Common myeloid progenitor, CD34-positive (primary cell): ENCODE results near the gene CTSE.

Source experiments
- CTCF ChIA-PET: fragments of 350-600 bp; sonication (Branson Sonifier 250); formaldehyde crosslinking; loops from one replicate; lab custom pipeline; 2021; ENCODE audit warnings: antibody characterized with exemption; lab: Charles Lee
- POLR2A ChIA-PET: fragments of 350-600 bp; sonication (Branson Sonifier 250); formaldehyde crosslinking; loops from one replicate; lab custom pipeline; 2021; ENCODE audit warnings: antibody characterized with exemption; lab: Charles Lee
- DNase-seq, 3 donors: peaks; one replicate each; pipeline versions ENCODE4 v3.0.0 to v3.0.0-alpha.2; 2013
- H3K27ac ChIP-seq, 2 experiments: 1 replicate in 1 of 2; 2 replicates in 1 of 2; pipeline ENCODE4 v1.7.0; 2013; ENCODE audit warnings: inconsistent platforms in 2 of 2, low read length in 2 of 2, mild to moderate bottlenecking in 2 of 2, low read depth in 1 of 2, moderate library complexity in 1 of 2; ENCODE audit not compliant: severe bottlenecking in 2 of 2, insufficient read depth in 1 of 2, poor library complexity in 1 of 2
- H3K27me3 ChIP-seq, 5 experiments: replicated peaks in 2 of 5; 1 replicate in 3 of 5; 2 replicates in 2 of 5; pipeline versions ENCODE4 v1.6.1 to v1.7.0; 2013; ENCODE audit warnings: low read length in 4 of 5, mild to moderate bottlenecking in 2 of 5, moderate library complexity in 2 of 5, inconsistent platforms in 1 of 5; ENCODE audit not compliant: insufficient read depth in 5 of 5, control insufficient read depth in 4 of 5
- H3K36me3 ChIP-seq, 4 experiments: 1 replicate in 2 of 4; 2 replicates in 2 of 4; pipeline versions ENCODE4 v1.6.1 to v1.7.0; 2013; ENCODE audit warnings: low read length in 3 of 4, control low read depth in 1 of 4, mild to moderate bottlenecking in 1 of 4; ENCODE audit not compliant: control insufficient read depth in 4 of 4, insufficient read depth in 4 of 4
- H3K4me1 ChIP-seq, 4 experiments: 1 replicate in 3 of 4; 2 replicates in 1 of 4; pipeline versions ENCODE4 v1.6.1 to v1.7.1; 2013; ENCODE audit warnings: low read length in 3 of 4, mild to moderate bottlenecking in 3 of 4, control low read depth in 1 of 4, inconsistent platforms in 1 of 4, moderate library complexity in 1 of 4; ENCODE audit not compliant: control insufficient read depth in 4 of 4, insufficient read depth in 4 of 4; ENCODE audit errors: control extremely low read depth in 1 of 4
- H3K4me3 ChIP-seq, 7 experiments: 1 replicate in 4 of 7; 2 replicates in 3 of 7; pipeline versions ENCODE4 v1.5.1 to v1.7.0; 2013; ENCODE audit warnings: mild to moderate bottlenecking in 7 of 7, low read length in 6 of 7, moderate library complexity in 6 of 7, inconsistent platforms in 2 of 7, low read depth in 2 of 7, control low read depth in 1 of 7; ENCODE audit not compliant: insufficient read depth in 4 of 7, control insufficient read depth in 1 of 7; ENCODE audit errors: extremely low read depth in 1 of 7
- H3K9me3 ChIP-seq, 5 experiments: 1 replicate in 4 of 5; 2 replicates in 1 of 5; pipeline versions ENCODE4 v1.6.1 to v1.7.1; 2013; ENCODE audit warnings: low read length in 4 of 5, mild to moderate bottlenecking in 2 of 5, inconsistent platforms in 1 of 5, low read depth in 1 of 5, moderate library complexity in 1 of 5; ENCODE audit not compliant: control insufficient read depth in 4 of 5, insufficient read depth in 2 of 5; ENCODE audit errors: control extremely low read depth in 1 of 5
- WGBS: methylation state at CpG from one replicate; pipeline ENCODE4 v1.1.5; 2013; ENCODE audit not compliant: insufficient coverage; 5-methylcytosine and 5-hydroxymethylcytosine counted together

Gene CTSE

GRCh38 chr1:206040328-206040727 is 16.6 kb upstream of the CTSE start:
- Histone ChIP-seq H3K4me1 (peaks cover 12 to 41% (median 40%) of the 10 kb centered on the region in 4 experiments), H3K27ac (no peak overlapping the region), H3K4me3 (peak overlapping the region in 1 of 7 experiments; percentile 45), H3K9me3 (no peaks in the 10 kb centered on the region), H3K27me3 (no peaks in the 10 kb centered on the region), H3K36me3 (peaks cover 0 to 9% (median 2%) of the 10 kb centered on the region in 4 experiments)
- no peak for DNase-seq
- WGBS = 94% methylated on average over 2 of the region's 5 CpGs
- CTCF ChIA-PET = interaction anchor here (0.9 to 2.4 kb wide), 3 partner anchors 10 to 65 kb away, joined by 3 to 6 read pairs (median 3); no protein-coding TSS in a partner anchor
- POLR2A ChIA-PET = no interaction called here

GRCh38 chr1:206039046-206039973 is 15.6 kb upstream of the CTSE start:
- POLR2A ChIA-PET = interaction anchor here (0.6 kb wide), 1 partner anchor 59 kb away, joined by 3 read pairs; no protein-coding TSS in a partner anchor
- 29% methylated on average over 2 of the region's 7 CpGs for WGBS

GRCh38 chr1:206037581-206037980 is 13.9 kb upstream of the CTSE start:
- ChIA-PET POLR2A (no interaction called here), CTCF (interaction anchor here (1.0 to 2.5 kb wide), 7 partner anchors 9 to 72 kb away, joined by 3 to 6 read pairs (median 3); no protein-coding TSS in a partner anchor)
- Histone ChIP-seq H3K27ac (peak overlapping the region in 1 of 2 experiments; percentile 55), H3K4me1 (peaks cover 18 to 56% (median 53%) of the 10 kb centered on the region in 4 experiments), H3K4me3 (peak overlapping the region in 4 of 7 experiments; percentile 29 to 59 (median 52)), H3K27me3 (no peaks in the 10 kb centered on the region), H3K36me3 (peaks cover 0 to 5% (median 0%) of the 10 kb centered on the region in 4 experiments), H3K9me3 (no peaks in the 10 kb centered on the region)
- DNase-seq = no peak
- 85% methylated on average over 7 of the region's 9 CpGs for WGBS

More at GRCh38 chr1:206039046-206039973, 15.6 kb upstream of the CTSE start:
- CTCF ChIA-PET = interaction anchor here (0.7 to 2.5 kb wide), 5 partner anchors 9 to 66 kb away, joined by 3 to 6 read pairs (median 3); no protein-coding TSS in a partner anchor
- Histone ChIP-seq H3K27me3 (no peaks in the 10 kb centered on the region), H3K4me1 (peaks cover 17 to 51% (median 48%) of the 10 kb centered on the region in 4 experiments), H3K4me3 (peak overlapping the region in 2 of 7 experiments; percentile 4 to 45), H3K27ac (peak overlapping the region in 1 of 2 experiments; percentile 5), H3K36me3 (peaks cover 0 to 9% (median 2%) of the 10 kb centered on the region in 4 experiments), H3K9me3 (no peaks in the 10 kb centered on the region)
- no peak for DNase-seq

- Histone ChIP-seq H3K27ac (peak overlapping the region; percentile 27 to 55), H3K4me3 (peak overlapping the region in 5 of 7 experiments; percentile 29 to 74 (median 36)), H3K36me3 (peaks cover 0 to 5% (median 0%) of the 10 kb centered on the region in 4 experiments), H3K4me1 (peaks cover 21 to 64% (median 59%) of the 10 kb centered on the region in 4 experiments), H3K27me3 (no peaks in the 10 kb centered on the region), H3K9me3 (no peaks in the 10 kb centered on the region)
- peak in 1 of 3 donors; percentile 35 for DNase-seq
- 10% methylated on average over 2 of the region's 2 CpGs for WGBS
- ChIA-PET POLR2A (no interaction called here), CTCF (interaction anchor here (0.9 to 2.5 kb wide), 10 partner anchors 9 to 78 kb away, joined by 3 to 7 read pairs (median 3); no protein-coding TSS in a partner anchor)
Measured at GRCh38 chr1:206036663-206037455, 13.2 kb upstream of the CTSE start.

- Histone ChIP-seq H3K4me1 (peaks cover 21 to 82% (median 66%) of the 10 kb centered on the region in 4 experiments), H3K27me3 (no peaks in the 10 kb centered on the region), H3K4me3 (peak overlapping the region; percentile 47 to 76 (median 72)), H3K36me3 (no peaks in the 10 kb centered on the region), H3K27ac (peak overlapping the region; percentile 71 to 73), H3K9me3 (no peaks in the 10 kb centered on the region)
- ChIA-PET POLR2A (interaction anchor here (0.8 kb wide), 1 partner anchor 13 kb away, joined by 3 read pairs; no protein-coding TSS in a partner anchor), CTCF (interaction anchor here (0.7 to 8.3 kb wide), 9 partner anchors 10 to 377 kb away, joined by 3 to 222 read pairs (median 4); partner anchors contain the start of gene CTSE)
- peak in 2 of 3 donors; percentile 45 to 59 for DNase-seq
- WGBS = 2% methylated on average over 5 of the region's 5 CpGs
Measured at GRCh38 chr1:206035027-206035426, 11.3 kb upstream of the CTSE start.

- Histone ChIP-seq H3K27me3 (no peaks in the 10 kb centered on the region), H3K9me3 (no peaks in the 10 kb centered on the region), H3K4me1 (peaks cover 21 to 62% (median 47%) of the 10 kb centered on the region in 4 experiments), H3K27ac (no peak overlapping the region), H3K36me3 (no peaks in the 10 kb centered on the region), H3K4me3 (no peak overlapping the region)
- DNase-seq = no peak
- WGBS = 87% methylated on average over 2 of the region's 5 CpGs
- CTCF ChIA-PET = interaction anchor here (0.7 to 8.3 kb wide), 11 partner anchors 9 to 73 kb away, joined by 3 to 222 read pairs (median 5); partner anchors contain the start of gene CTSE
- POLR2A ChIA-PET = no interaction called here
Measured at GRCh38 chr1:206032380-206033140, 8.9 kb upstream of the CTSE start.
